ENCODE data around the gene VSX1. TPM values are rescaled to one million over a fixed set of nuclear protein-coding genes. Genes with fewer than 3 reads are reported as not detected.

Gene VSX1
- total and polyA plus RNA-seq, 7 donors: 0.03 TPM; not detected in 6

DNA sequence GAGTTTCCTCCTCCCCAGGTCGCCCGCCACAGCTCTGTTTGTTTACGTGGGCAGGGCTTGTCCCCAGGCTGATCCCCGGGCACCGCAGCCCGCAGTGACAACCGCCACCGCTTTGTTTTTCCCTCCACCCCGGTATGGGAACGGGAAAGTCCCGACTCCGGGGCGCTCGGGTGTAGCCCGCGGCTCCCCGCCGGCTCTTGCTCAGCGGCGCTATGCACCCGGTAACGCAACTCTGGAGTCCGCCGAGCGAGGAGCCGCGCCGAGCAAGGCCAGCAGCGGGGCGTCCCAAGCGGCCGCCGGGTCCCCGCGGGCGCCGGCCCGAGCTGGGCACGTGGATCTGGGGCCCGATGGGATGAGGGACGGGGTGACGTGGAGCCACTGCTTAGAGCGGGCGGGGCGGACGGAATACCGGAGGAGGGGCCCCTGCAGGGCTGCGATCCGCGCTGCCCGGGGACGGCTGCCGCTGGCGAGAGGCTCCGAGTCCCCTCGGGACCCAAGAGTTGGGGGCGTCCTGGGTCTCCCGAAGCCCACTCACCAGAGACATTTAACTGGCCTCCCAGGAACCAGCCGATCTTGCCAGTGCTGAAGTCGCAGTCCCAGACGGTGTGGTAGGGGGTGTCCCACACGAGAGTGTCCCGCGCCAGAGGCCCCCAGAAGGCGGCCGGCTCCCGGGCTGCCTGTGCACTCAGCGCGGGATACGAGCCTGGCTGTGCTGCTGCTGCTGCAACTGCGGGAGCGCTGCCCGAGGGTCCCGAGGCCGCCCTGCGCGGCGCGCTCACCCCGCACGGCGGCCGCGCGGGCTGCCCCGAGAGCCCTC is 24.5 kb downstream of the VSX1 start:
- no peak for TF ChIP-seq EP300 (IDR thresholded peaks at IDR 0.05)
- peak in 3 of 4 donors; percentile 70 to 82 (median 73) for TF ChIP-seq POLR2AphosphoS5 (IDR thresholded peaks at IDR 0.05)
- TF ChIP-seq CTCF (IDR thresholded peaks at IDR 0.05): no peak
- peak; percentile 36 to 47 for TF ChIP-seq POLR2A (IDR thresholded peaks at IDR 0.05)
- H3K36me3 ChIP-seq: no peaks in the 10 kb centered on the region
- no peaks in the 10 kb centered on the region for H3K9me3 ChIP-seq
- DNase-seq: peak; percentile 90
- no peaks in the 10 kb centered on the region for H3K27me3 ChIP-seq
- H3K4me3 ChIP-seq: peak overlapping the region; percentile 75 to 88 (median 80)
- H3K4me1 ChIP-seq: peaks cover 2 to 62% (median 58%) of the 10 kb centered on the region in 4 donors
- 0 to 1% methylated on average over 86 of the region's 86 CpGs for WGBS, 2 donors
- peak overlapping the region; percentile 93 to 97 (median 94) for H3K27ac ChIP-seq
- intact Hi-C loops (cut with DNase I): loop anchor here (5.0 to 10.0 kb wide), 2 partner anchors 190 to 1703 kb away; partner anchors contain the start of genes NXT1 and PYGB

GRCh38 chr20:25056690-25057233 is 25.2 kb downstream of the VSX1 start:
- WGBS, 2 donors: 3 to 8% methylated on average over 24 of the region's 24 CpGs
- TF ChIP-seq EP300 (IDR thresholded peaks at IDR 0.05) (no peak), POLR2AphosphoS5 (IDR thresholded peaks at IDR 0.05) (no peak), CTCF (IDR thresholded peaks at IDR 0.05) (no peak), POLR2A (IDR thresholded peaks at IDR 0.05) (no peak)
- Histone ChIP-seq H3K36me3 (no peaks in the 10 kb centered on the region), H3K9me3 (no peaks in the 10 kb centered on the region), H3K27ac (peak overlapping the region; percentile 93 to 97 (median 94)), H3K4me1 (peaks cover 2 to 69% (median 65%) of the 10 kb centered on the region in 4 donors), H3K4me3 (peak overlapping the region; percentile 75 to 88 (median 80)), H3K27me3 (no peaks in the 10 kb centered on the region)
- intact Hi-C loops (cut with DNase I): loop anchor here (5.0 to 10.0 kb wide), 2 partner anchors 191 to 1702 kb away; partner anchors contain the start of genes NXT1 and PYGB
- peak; percentile 71 for DNase-seq

DNA sequence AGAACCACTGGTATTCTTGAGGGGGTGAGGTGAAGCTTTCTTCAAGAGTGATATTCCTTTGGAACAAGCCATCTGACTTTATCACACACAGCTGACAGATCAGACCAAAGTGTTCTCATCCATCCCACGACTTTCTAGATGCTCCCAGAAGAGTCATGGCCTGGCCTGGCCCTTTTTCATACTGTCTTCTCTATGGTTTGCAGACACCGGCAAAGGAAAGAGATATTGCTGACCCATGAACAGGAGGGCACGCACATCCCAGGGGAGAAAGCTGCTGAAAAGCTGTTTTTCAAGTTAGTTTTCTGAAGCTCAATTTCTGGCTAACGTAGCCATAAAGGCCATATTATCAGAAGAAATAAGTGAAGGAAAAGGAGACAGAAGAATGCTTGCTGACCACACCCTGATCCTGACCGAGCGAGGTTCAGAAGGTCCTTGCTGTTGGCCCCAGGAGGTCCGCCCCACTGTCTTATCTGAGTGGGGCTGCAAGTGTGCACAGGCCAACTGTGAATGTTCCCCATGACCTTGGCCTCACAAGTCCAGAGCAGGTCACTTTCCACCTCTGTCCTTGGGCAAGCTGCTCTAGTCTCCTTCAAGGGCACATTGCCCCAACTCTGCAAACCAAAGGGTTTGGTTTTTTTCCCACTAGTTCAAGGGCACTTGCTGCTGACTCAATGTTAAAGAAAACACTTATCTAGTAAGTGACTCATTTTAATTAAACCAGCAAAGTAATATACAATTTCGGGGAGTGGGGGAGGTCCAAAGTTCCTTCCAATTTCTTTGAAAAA is 26.0 kb downstream of the VSX1 start:
- WGBS, 2 donors: 46 to 75% methylated on average over 8 of the region's 8 CpGs
- H3K27ac ChIP-seq: peak overlapping the region; percentile 93 to 97 (median 94)
- TF ChIP-seq CTCF (IDR thresholded peaks at IDR 0.05) (no peak), POLR2A (IDR thresholded peaks at IDR 0.05) (no peak), POLR2AphosphoS5 (IDR thresholded peaks at IDR 0.05) (no peak), EP300 (IDR thresholded peaks at IDR 0.05) (no peak)
- peaks cover 2 to 78% (median 74%) of the 10 kb centered on the region in 4 donors for H3K4me1 ChIP-seq
- no peaks in the 10 kb centered on the region for H3K27me3 ChIP-seq
- no peaks in the 10 kb centered on the region for H3K36me3 ChIP-seq
- peak; percentile 63 for DNase-seq
- no peaks in the 10 kb centered on the region for H3K9me3 ChIP-seq
- peak overlapping the region; percentile 75 to 88 (median 80) for H3K4me3 ChIP-seq
- intact Hi-C loops (cut with DNase I): loop anchor here (2.0 to 10.0 kb wide), 3 partner anchors 15 to 1701 kb away; partner anchors contain the start of genes NXT1 and PYGB

DNA sequence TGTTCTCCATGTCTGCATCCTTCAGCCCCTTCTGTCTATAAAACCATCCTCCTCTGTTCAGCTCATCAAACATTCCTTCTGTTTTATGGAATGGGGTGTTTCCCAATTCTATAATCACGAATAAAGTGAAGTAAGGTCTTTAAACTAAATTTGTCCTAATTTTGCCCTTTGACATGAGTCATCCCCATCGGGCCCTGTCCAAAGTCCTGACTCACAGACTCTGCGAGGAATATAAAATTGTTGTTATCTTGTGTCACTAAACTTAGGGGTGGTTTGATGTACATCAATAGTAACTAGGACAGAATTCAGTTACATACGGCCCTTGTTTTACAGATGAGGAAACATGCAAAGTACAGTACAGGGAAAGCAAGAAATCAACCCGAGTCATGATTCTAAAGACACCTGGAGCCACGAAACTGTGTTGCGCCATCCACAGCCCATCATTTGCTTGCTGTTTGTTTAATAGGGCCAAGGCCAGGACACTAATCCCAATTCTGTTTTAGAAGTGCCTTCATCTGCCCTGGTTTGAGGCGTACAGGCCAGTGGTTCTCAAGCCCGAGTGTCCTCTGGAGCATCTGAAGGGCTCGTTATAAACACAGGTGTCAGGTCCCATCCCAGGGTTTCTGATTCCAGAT is 26.8 kb downstream of the VSX1 start:
- TF ChIP-seq EP300 (IDR thresholded peaks at IDR 0.05) (no peak), POLR2A (IDR thresholded peaks at IDR 0.05) (no peak), POLR2AphosphoS5 (IDR thresholded peaks at IDR 0.05) (peak in 1 of 4 donors; percentile 46)
- H3K9me3 ChIP-seq: no peaks in the 10 kb centered on the region
- H3K27me3 ChIP-seq: no peaks in the 10 kb centered on the region
- peak overlapping the region; percentile 93 to 97 (median 94) for H3K27ac ChIP-seq
- WGBS, 2 donors: 69 to 72% methylated on average over 10 of the region's 10 CpGs
- intact Hi-C loops (cut with DNase I): loop anchor here (2.0 to 10.0 kb wide), 3 partner anchors 14 to 1700 kb away; partner anchors contain the start of genes NXT1 and PYGB
- no peaks in the 10 kb centered on the region for H3K36me3 ChIP-seq
- peaks cover 2 to 86% (median 82%) of the 10 kb centered on the region in 4 donors for H3K4me1 ChIP-seq
- DNase-seq: peak; percentile 62
- no peak overlapping the region for H3K4me3 ChIP-seq

Data from sigmoid colon (tissue), 7 donors.